Keratinocyte (primary cell): ENCODE results near the gene STK32B.

Source experiments
- CTCF ChIP-seq, 3 experiments: IDR thresholded peaks in 1 of 3; conservative IDR thresholded peaks in 1 of 3; optimal IDR thresholded peaks in 1 of 3; 2 replicates in 2 of 3; 3 replicates in 1 of 3; pipeline versions ENCODE3 to v1.5.1; 2011; ENCODE audit warnings: low read length in 3 of 3, mild to moderate bottlenecking in 3 of 3, moderate library complexity in 2 of 3, control low read depth in 1 of 3, inconsistent platforms in 1 of 3; ENCODE audit not compliant: insufficient read depth in 2 of 3; ENCODE audit errors: extremely low read depth in 1 of 3
- EZH2 ChIP-seq: IDR thresholded peaks from one replicate; pipeline ENCODE4 v1.6.1; 2012; ENCODE audit warnings: inconsistent platforms, mild to moderate bottlenecking, low read length, moderate library complexity

- TF ChIP-seq CTCF (optimal IDR thresholded peaks at IDR 0.05 in 1 of 3, IDR thresholded peaks at IDR 0.05 in 1 of 3, conservative IDR thresholded peaks at IDR 0.05 in 1 of 3; ENCODE audit: extremely low read depth in 1 of 3, insufficient read depth in 2 of 3, low read length in 3 of 3) (no peak), EZH2 (no peak)
These were observed 40.3 kb upstream of the STK32B start for GRCh38 chr4:5010984-5011383.
